Heart right ventricle (tissue), 16 donors: Measurements from ENCODE around the gene SPNS3. TPM values are rescaled to one million over a fixed set of nuclear protein-coding genes. Genes with fewer than 3 reads are reported as not detected.
A peak's percentile ranks its signal among the peaks of the same experiment; 100 is the strongest.

Experiments used
- ATAC-seq, 8 donors: fragments of 200-7000 bp; cut with Tn5 transposase; one replicate each; pipeline ENCODE4 v1.9.1; 2020; ENCODE audit warnings: mild to moderate bottlenecking in 8 of 8, moderate library complexity in 8 of 8, moderate number of reproducible peaks in 1 of 8
- DNase-seq, 2 donors: peaks; one replicate each; pipeline ENCODE4 v3.0.0-alpha.2; 2020
- H3K27ac ChIP-seq, 10 donors: fragments of 200-600 bp; sonication (generic) in 2 of 10; one replicate each; pipeline versions ENCODE4 v1.5.0 to v1.8.0; 2020 to 2022; ENCODE audit warnings: mild to moderate bottlenecking in 3 of 10
- H3K27me3 ChIP-seq, 7 donors: fragments of 200-600 bp; one replicate each; pipeline ENCODE4 v1.8.0; 2021 to 2022; ENCODE audit warnings: mild to moderate bottlenecking in 2 of 7
- H3K36me3 ChIP-seq, 9 donors: fragments of 200-600 bp; sonication (generic) in 1 of 9; one replicate each; pipeline versions ENCODE4 v1.5.0 to v1.8.0; 2020 to 2022; ENCODE audit warnings: mild to moderate bottlenecking in 2 of 9
- H3K4me1 ChIP-seq, 9 donors: fragments of 200-600 bp; sonication (generic) in 1 of 9; one replicate each; pipeline versions ENCODE4 v1.5.0 to v1.8.0; 2020 to 2022; ENCODE audit warnings: mild to moderate bottlenecking in 4 of 9
- H3K4me3 ChIP-seq, 10 donors: fragments of 200-600 bp; sonication (generic) in 2 of 10; one replicate each; pipeline versions ENCODE4 v1.5.0 to v1.8.0; 2020 to 2022; ENCODE audit warnings: mild to moderate bottlenecking in 7 of 10, moderate library complexity in 2 of 10
- H3K9me3 ChIP-seq, 11 donors: fragments of 200-600 bp in 10 of 11; sonication (generic) in 2 of 11; one replicate each; pipeline versions ENCODE4 v1.5.0 to v1.8.0; 2013 to 2022; ENCODE audit warnings: mild to moderate bottlenecking in 2 of 11, control low read depth in 1 of 11, moderate library complexity in 1 of 11
- whole genome bisulfite sequencing, 2 donors: extraction: QIAGEN DNeasy Blood & Tissue Kit; methylation state at CpG; one replicate each; pipeline ENCODE4 v1.1.7; 2013; ENCODE audit warnings: inconsistent platforms in 1 of 2; 5-methylcytosine and 5-hydroxymethylcytosine counted together
- intact Hi-C, 10 donors: fragments of 100-400 bp; cut with DNase I; formaldehyde crosslinking; loops; one replicate each; pipeline versions ENCODE4 v1.11.1 to v1.14.2; 2022
- polyA plus RNA-seq, 2 donors: library from polyadenylated mRNA; stranded (reverse); fragments of 200-250 nt; gene quantifications; one replicate each; pipeline ENCODE4 v1.2.3, GENCODE V29; 2013
- total RNA-seq, 10 donors: library from RNA; stranded (reverse); fragmentation: NEBNext Ultra II Directional in 3 of 10; extraction: Animal tissue kit (Norgen Biotek cat#: 25700) in 3 of 10; gene quantifications; one replicate each; pipeline versions ENCODE4 v1.2.1 to v1.2.4, GENCODE V29; 2021 to 2023
- TF ChIP-seq, protein P1 (sequence below), 9 donors: fragments of 200-600 bp; sonication (generic) in 2 of 9; IDR thresholded peaks; one replicate each; pipeline versions ENCODE4 v1.5.0 to v1.8.0; 2021 to 2022; ENCODE audit warnings: antibody characterized with exemption in 9 of 9, mild to moderate bottlenecking in 5 of 9, moderate library complexity in 1 of 9
- donor health status: Arrhythmogenic right ventricular cardiomyopathy.
- donor health status: ischemic (EF 13 %, LVEDD 7.1; RV severe dilation, severe dysfunction).
- donor health status: healthy with polysubstance abuse.
- donor health status: DM: no; HTN: yes; CAD: no.
- donor health status: DM: no; HTN: no; CAD: no.
- donor health status: ischemic (EF 25% LVEDD 6.9; RV normal size, moderate dysfunction).
- donor health status: ischemic (EF 25% LVEDD 5.7; RV mildly dilated, moderate dysfunction).
- donor health status: healthy.
- donor health status: DM: yes; HTN: yes; CAD: no.
- donor health status: Ischemic cardiomyopathy.
- donor health status: ischemic (EF 35%, LVEDD 5.7; RV mildly dilated, moderate dysfunction).
- donor health status: nonischemic (EF 11% LVEDD 7.7; RV severe dilation, severe dysfunction).
- donor health status: DM: yes; HTN: yes; CAD: no.
- donor health status: PGD.
- donor health status: ischemic (EF 29% LVEDD 5.4; RV normal size, mild dysfunction).
- donor health status: nonischemic (EF 23%, LVEDD 6.1; RV moderate dilation, normal function).

The SPNS3 gene
- total and polyA plus RNA-seq, 12 donors, result 0.13 to 4.2 (median 0.89) TPM; not detected in 1

DNA sequence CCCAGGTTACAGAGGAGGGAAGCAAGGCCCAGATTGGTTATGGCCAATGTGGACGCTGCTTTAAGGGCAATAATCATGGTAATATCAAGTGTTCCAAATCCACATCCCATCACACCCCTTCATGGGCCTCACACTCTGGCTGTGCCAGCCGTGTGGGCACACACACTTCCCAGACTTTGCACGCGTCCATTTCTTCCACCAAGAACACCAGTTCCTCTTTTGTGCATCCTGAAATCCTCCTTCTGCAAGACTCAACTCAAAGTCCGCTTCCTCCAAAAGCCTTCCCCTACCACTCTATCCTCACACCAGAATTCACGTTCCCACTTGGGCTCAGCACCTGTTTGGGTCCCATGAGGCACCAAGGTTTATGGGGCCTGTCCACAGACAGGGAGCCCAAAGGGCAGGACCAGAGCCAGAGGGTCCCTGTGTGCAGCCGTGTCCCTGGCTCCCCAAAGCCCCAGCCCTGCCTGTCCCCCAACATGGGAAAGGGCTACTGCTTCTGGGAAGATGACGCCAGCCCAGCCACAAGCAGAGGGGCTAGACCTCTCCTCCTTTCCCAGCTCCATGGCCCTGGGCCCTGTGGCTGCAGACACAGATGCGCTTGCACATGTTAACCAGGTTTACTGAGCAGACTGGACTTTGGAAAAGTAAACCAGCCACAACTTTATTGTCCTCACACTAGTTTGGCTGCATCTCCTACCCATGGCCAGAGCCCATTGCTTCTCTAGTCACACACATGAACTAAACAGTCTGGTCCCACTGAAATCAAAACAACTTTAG, 20.3 kb downstream of the SPNS3 start:
- H3K4me3 ChIP-seq, result no peak overlapping the region
- TF ChIP-seq, protein P1, sequence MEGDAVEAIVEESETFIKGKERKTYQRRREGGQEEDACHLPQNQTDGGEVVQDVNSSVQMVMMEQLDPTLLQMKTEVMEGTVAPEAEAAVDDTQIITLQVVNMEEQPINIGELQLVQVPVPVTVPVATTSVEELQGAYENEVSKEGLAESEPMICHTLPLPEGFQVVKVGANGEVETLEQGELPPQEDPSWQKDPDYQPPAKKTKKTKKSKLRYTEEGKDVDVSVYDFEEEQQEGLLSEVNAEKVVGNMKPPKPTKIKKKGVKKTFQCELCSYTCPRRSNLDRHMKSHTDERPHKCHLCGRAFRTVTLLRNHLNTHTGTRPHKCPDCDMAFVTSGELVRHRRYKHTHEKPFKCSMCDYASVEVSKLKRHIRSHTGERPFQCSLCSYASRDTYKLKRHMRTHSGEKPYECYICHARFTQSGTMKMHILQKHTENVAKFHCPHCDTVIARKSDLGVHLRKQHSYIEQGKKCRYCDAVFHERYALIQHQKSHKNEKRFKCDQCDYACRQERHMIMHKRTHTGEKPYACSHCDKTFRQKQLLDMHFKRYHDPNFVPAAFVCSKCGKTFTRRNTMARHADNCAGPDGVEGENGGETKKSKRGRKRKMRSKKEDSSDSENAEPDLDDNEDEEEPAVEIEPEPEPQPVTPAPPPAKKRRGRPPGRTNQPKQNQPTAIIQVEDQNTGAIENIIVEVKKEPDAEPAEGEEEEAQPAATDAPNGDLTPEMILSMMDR (IDR thresholded peaks at IDR 0.05), result no peak
- no peak for DNase-seq
- no peaks in the 10 kb centered on the region for H3K36me3 ChIP-seq
- H3K27me3 ChIP-seq, result no peaks in the 10 kb centered on the region
- H3K4me1 ChIP-seq, result peaks cover 0 to 9% (median 0%) of the 10 kb centered on the region in 9 donors
- WGBS, 2 donors, result 91 to 95% methylated on average over 9 of the region's 9 CpGs
- H3K9me3 ChIP-seq, result no peaks in the 10 kb centered on the region
- ATAC-seq, result peak in 1 of 8 donors; percentile 9
- H3K27ac ChIP-seq, result no peak overlapping the region
- intact Hi-C loops, result no loop called here

DNA sequence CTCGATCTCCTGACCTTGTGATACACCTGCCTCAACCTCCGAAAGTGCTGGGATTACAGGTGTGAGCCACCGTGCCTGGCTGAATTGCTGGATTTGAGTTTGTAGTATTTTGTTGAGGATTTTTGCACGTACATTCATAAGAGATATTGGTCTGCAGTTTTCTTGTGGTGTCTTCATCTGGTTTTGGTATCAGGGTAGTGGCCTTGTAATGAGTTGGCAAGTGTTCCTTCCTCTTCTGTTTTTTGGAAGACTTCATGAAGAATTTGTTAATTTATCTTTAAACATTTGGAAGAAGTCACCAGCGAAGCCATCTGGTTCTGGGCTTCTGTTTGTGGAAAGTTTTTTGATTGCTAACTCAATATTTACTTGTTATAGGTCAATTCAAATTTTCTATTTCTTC, 26.9 kb downstream of the SPNS3 start:
- no peak overlapping the region for H3K27ac ChIP-seq
- WGBS, 2 donors, result 82 to 86% methylated on average over 5 of the region's 5 CpGs
- intact Hi-C loops, result no loop called here
- DNase-seq (no peak), ATAC-seq (no peak)
- H3K36me3 ChIP-seq, result no peaks in the 10 kb centered on the region
- H3K4me3 ChIP-seq, result no peak overlapping the region
- H3K4me1 ChIP-seq, result peaks cover 0 to 11% (median 5%) of the 10 kb centered on the region in 9 donors
- H3K9me3 ChIP-seq, result peaks cover 0 to 17% (median 0%) of the 10 kb centered on the region in 11 donors
- no peaks in the 10 kb centered on the region for H3K27me3 ChIP-seq
- TF ChIP-seq, protein P1 (IDR thresholded peaks at IDR 0.05), result no peak

DNA sequence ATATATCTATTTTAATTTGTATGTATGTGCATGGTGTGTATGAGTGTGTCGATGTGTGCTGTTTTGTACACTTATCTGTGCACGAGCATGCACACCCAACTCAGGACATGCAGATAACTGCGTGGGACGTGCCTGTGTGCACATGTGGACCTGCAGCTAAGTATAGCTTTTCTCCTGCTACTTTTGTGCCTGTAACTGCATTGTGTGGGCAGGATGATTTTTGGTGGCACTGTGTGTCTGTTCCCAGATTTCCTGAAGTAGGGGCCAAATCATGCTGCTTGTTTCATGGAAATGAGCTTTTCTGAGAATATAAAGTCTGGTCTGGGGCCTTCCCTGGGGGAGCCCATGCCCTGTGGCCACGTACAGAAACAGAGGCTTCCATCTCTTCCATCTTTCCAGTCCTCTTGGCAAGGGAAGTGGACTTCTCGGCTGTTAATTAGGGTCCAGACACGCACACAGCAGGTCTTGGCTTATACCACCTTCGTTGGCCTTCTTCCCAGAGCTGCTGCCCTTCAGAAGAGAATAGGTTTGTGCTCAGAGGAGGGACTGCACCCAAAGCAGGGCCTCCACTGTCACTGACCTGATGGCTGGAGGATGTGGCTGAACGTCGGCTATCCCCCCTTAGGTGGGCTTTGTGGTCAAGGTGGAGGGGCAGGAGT, 30.2 kb downstream of the SPNS3 start:
- peaks cover 0 to 11% (median 5%) of the 10 kb centered on the region in 9 donors for H3K4me1 ChIP-seq
- DNase-seq (peak in 1 of 2 donors; percentile 41), ATAC-seq (peak; percentile 33 to 92 (median 86))
- H3K27me3 ChIP-seq, result no peaks in the 10 kb centered on the region
- peak overlapping the region in 6 of 10 donors; percentile 17 to 75 (median 26) for H3K27ac ChIP-seq
- H3K9me3 ChIP-seq, result peaks cover 0 to 17% (median 0%) of the 10 kb centered on the region in 11 donors
- no peaks in the 10 kb centered on the region for H3K36me3 ChIP-seq
- TF ChIP-seq, protein P1 (IDR thresholded peaks at IDR 0.05), result no peak
- 39 to 45% methylated on average over 10 of the region's 10 CpGs for WGBS, 2 donors
- H3K4me3 ChIP-seq, result no peak overlapping the region
- intact Hi-C loops, result no loop called here

DNA sequence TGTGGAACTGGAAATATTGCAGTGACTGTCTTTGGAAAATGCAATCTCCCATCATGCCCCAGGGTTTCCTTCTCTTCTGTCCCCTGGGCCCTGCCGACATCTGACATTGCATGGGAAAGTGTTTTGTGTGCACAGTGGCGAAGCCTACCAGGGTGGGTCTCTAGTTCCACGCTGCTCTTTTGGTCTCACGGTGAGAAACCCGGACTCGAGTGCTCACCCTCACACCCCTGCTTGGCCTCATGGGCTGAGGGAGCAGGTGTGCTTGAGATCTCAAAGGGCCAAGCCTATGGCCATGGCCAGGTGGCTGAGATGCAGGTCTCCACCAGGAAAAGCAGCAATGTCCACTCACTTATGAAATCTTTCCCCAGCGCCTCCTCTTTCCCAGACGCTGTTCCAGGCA, 32.0 kb downstream of the SPNS3 start:
- H3K9me3 ChIP-seq, result peaks cover 0 to 1% (median 0%) of the 10 kb centered on the region in 11 donors
- 81 to 92% methylated on average over 8 of the region's 8 CpGs for WGBS, 2 donors
- no peaks in the 10 kb centered on the region for H3K36me3 ChIP-seq
- peaks cover 0 to 18% (median 5%) of the 10 kb centered on the region in 9 donors for H3K4me1 ChIP-seq
- no peak overlapping the region for H3K4me3 ChIP-seq
- DNase-seq (no peak), ATAC-seq (no peak)
- intact Hi-C loops, result no loop called here
- no peaks in the 10 kb centered on the region for H3K27me3 ChIP-seq
- no peak overlapping the region for H3K27ac ChIP-seq
- TF ChIP-seq, protein P1 (IDR thresholded peaks at IDR 0.05), result no peak
